HepG2 (cell line): ENCODE data around the gene ITGB2. TPM values are rescaled to one million over a fixed set of nuclear protein-coding genes. Genes with fewer than 3 reads are reported as not detected.

Experiments
- GATAD1 ChIP-seq: IDR thresholded peaks from 2 replicates; pipeline ENCODE4 v1.6.1; 2016; ENCODE audit warnings: missing genetic modification reagents, missing compliant biosample characterization
- IRF2 ChIP-seq: IDR thresholded peaks from 2 replicates; pipeline ENCODE4 v1.6.1; 2018; ENCODE audit warnings: missing genetic modification reagents, missing compliant biosample characterization
- KDM2A ChIP-seq: sonication (generic); formaldehyde crosslinking; IDR thresholded peaks from 2 replicates; pipeline ENCODE4 v1.4.0; 2020; ENCODE audit warnings: low read depth, missing genetic modification reagents, borderline replicate concordance
- KLF12 ChIP-seq: sonication (generic); formaldehyde crosslinking; IDR thresholded peaks from 2 replicates; pipeline ENCODE4 v1.4.0; 2020; ENCODE audit warnings: missing genetic modification reagents, borderline replicate concordance
- KLF13 ChIP-seq: sonication (generic); formaldehyde crosslinking; IDR thresholded peaks from 2 replicates; pipeline ENCODE4 v1.4.0; 2020; ENCODE audit warnings: mild to moderate bottlenecking, missing genetic modification reagents
- MBNL3 ChIP-seq: fragments of 250-450 bp; sonication (Bioruptor Pico); conservative IDR thresholded peaks from 2 replicates; pipeline ENCODE4 v1.8.0; 2022; ENCODE audit warnings: mild to moderate bottlenecking, inconsistent platforms
- MTA1 ChIP-seq: sonication (generic); formaldehyde crosslinking; IDR thresholded peaks from 2 replicates; pipeline ENCODE4 v1.4.0; 2020; ENCODE audit warnings: missing genetic modification reagents, mild to moderate bottlenecking, borderline replicate concordance
- RARA ChIP-seq: IDR thresholded peaks from 2 replicates; pipeline ENCODE4 v1.6.1; 2016; ENCODE audit warnings: missing genetic modification reagents, missing compliant biosample characterization
- SIX4 ChIP-seq: sonication (generic); formaldehyde crosslinking; IDR thresholded peaks from 2 replicates; pipeline ENCODE4 v1.4.0; 2020; ENCODE audit warnings: missing genetic modification reagents
- TAF15 ChIP-seq: fragments of 200-400 bp; formaldehyde crosslinking; IDR thresholded peaks from one replicate; pipeline ENCODE4 v1.6.1; 2018; ENCODE audit warnings: mild to moderate bottlenecking, low read depth, low read length; ENCODE audit not compliant: poor library complexity, severe bottlenecking
- U2AF1 ChIP-seq: fragments of 200-400 bp; formaldehyde crosslinking; optimal IDR thresholded peaks from 2 replicates; pipeline ENCODE3; 2017; ENCODE audit warnings: mild to moderate bottlenecking, low read depth, low read length
- XBP1 ChIP-seq: sonication (generic); formaldehyde crosslinking; IDR thresholded peaks from 2 replicates; pipeline ENCODE4 v1.5.0; 2020; ENCODE audit warnings: missing genetic modification reagents
- ZNF430 ChIP-seq: sonication (generic); formaldehyde crosslinking; IDR thresholded peaks from 2 replicates; pipeline ENCODE4 v1.9.0; 2021; ENCODE audit warnings: mild to moderate bottlenecking, missing genetic modification reagents
- ZNF496 ChIP-seq: sonication (generic); formaldehyde crosslinking; IDR thresholded peaks from 2 replicates; pipeline ENCODE4 v1.8.1; 2023; ENCODE audit warnings: mild to moderate bottlenecking, moderate library complexity, missing genetic modification reagents; ENCODE audit not compliant: insufficient replicate concordance
- ZNF570 ChIP-seq: sonication (generic); formaldehyde crosslinking; IDR thresholded peaks from 2 replicates; pipeline ENCODE4 v1.4.0; 2020; ENCODE audit warnings: mild to moderate bottlenecking, missing genetic modification reagents, borderline replicate concordance
- ZNF616 ChIP-seq: sonication (generic); formaldehyde crosslinking; IDR thresholded peaks from 2 replicates; pipeline ENCODE4 v1.5.0; 2020; ENCODE audit warnings: low read depth, mild to moderate bottlenecking, missing genetic modification reagents
- ZNF619 ChIP-seq: sonication (generic); formaldehyde crosslinking; IDR thresholded peaks from 2 replicates; pipeline ENCODE4 v1.4.0; 2020; ENCODE audit warnings: mild to moderate bottlenecking, missing genetic modification reagents
- polyA plus RNA-seq, 8 experiments: library from polyadenylated mRNA; depleted of rRNA in 3 of 8; stranded (reverse) in 7 of 8; unstranded in 1 of 8; fragments of >200 nt; fragmentation: Illumina TruSeq in 4 of 8; extraction: Trizol in 4 of 8; gene quantifications; 2 replicates each; pipeline versions ENCODE4 v1.2.1 to v1.2.3, GENCODE V29; 2011 to 2016; ENCODE audit warnings: low read depth in 4 of 8, missing spikeins in 1 of 8, mixed read lengths in 1 of 8; ENCODE audit not compliant: insufficient read depth in 1 of 8
- total RNA-seq, 5 experiments: library from RNA; depleted of rRNA; stranded (reverse); fragments of >200 nt; fragmentation: Illumina TruSeq; extraction: Trizol; gene quantifications; 2 replicates each; pipeline ENCODE4 v1.2.3, GENCODE V29; 2016; ENCODE audit warnings: low read depth in 1 of 5
- TF ChIP-seq, protein P1 (sequence below): sonication (generic); formaldehyde crosslinking; IDR thresholded peaks from 2 replicates; pipeline ENCODE4 v1.5.1; 2020; ENCODE audit warnings: missing genetic modification reagents, mild to moderate bottlenecking, borderline replicate concordance
- TF ChIP-seq, protein P2 (sequence below): sonication (generic); formaldehyde crosslinking; IDR thresholded peaks from 2 replicates; pipeline ENCODE4 v1.5.1; 2020; ENCODE audit warnings: mild to moderate bottlenecking, missing genetic modification reagents, borderline replicate concordance
- TF ChIP-seq, protein P3 (sequence below): sonication (generic); formaldehyde crosslinking; IDR thresholded peaks from 2 replicates; pipeline ENCODE4 v1.5.0; 2020; ENCODE audit warnings: missing genetic modification reagents
- TF ChIP-seq, protein P4 (sequence below): sonication (generic); formaldehyde crosslinking; IDR thresholded peaks from 2 replicates; pipeline ENCODE4 v1.8.1; 2023; ENCODE audit warnings: missing genetic modification reagents, inconsistent platforms, borderline replicate concordance
- TF ChIP-seq, protein P5 (sequence below): sonication (generic); formaldehyde crosslinking; IDR thresholded peaks from 2 replicates; pipeline ENCODE4 v1.5.0; 2020; ENCODE audit warnings: mild to moderate bottlenecking, missing genetic modification reagents, moderate library complexity

ITGB2 gene
- total and polyA plus RNA-seq, 2 of the 13 experiments (the other 11 are each of a cell fraction or from before 2014, with no cell fraction given): 4.2 to 18.0 TPM

DNA sequence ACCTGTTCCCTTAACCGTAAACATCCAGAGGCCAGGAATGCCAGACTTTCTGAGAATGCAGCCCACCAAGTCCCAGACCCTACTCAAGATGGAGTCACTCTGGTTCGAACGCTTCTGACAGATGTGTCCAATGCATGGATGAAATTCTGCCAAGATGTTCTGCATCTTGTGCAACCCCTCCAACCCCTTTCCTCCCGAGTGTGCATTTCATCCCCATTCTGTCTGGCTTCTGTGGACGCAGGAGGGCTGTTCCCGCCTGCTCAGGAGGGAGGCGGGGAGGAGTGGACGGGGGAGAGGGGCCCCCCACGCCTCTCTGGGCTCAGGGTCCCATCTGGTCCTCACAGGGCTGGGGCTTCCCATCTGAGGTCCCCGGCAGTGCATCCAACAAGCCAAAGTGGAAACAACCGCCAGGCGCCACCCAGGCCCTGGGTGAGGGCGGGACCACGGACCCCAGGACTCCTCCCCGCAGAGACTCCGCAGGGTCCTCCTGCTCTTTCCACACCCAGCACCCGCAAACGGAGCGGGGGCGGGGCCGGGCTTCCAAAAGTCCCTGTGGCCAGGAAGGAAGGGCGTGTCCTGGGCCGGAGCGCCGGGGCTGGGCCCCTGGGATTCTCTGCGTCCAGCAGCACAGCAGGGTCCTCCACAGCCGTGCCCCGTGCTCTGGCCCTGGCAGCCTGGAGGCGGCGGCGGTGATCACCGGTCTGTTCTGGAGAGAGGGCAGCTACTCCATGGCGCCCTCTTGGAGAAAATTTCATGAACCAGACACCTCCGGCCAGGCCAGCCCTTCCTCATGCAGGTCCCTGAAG, 75.1 kb downstream of the ITGB2 start (continued):
- TF ChIP-seq, protein P1, sequence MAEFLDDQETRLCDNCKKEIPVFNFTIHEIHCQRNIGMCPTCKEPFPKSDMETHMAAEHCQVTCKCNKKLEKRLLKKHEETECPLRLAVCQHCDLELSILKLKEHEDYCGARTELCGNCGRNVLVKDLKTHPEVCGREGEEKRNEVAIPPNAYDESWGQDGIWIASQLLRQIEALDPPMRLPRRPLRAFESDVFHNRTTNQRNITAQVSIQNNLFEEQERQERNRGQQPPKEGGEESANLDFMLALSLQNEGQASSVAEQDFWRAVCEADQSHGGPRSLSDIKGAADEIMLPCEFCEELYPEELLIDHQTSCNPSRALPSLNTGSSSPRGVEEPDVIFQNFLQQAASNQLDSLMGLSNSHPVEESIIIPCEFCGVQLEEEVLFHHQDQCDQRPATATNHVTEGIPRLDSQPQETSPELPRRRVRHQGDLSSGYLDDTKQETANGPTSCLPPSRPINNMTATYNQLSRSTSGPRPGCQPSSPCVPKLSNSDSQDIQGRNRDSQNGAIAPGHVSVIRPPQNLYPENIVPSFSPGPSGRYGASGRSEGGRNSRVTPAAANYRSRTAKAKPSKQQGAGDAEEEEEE: no peak
- TF ChIP-seq, protein P2, sequence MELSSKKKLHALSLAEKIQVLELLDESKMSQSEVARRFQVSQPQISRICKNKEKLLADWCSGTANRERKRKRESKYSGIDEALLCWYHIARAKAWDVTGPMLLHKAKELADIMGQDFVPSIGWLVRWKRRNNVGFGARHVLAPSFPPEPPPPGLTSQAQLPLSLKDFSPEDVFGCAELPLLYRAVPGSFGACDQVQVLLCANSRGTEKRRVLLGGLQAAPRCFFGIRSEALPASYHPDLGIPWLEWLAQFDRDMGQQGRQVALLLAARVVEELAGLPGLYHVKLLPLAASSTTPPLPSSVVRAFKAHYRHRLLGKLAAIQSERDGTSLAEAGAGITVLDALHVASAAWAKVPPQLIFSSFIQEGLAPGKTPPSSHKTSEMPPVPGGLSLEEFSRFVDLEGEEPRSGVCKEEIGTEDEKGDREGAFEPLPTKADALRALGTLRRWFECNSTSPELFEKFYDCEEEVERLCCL (CRISPR knock-in tag): no peak
- TF ChIP-seq TAF15 (peak; percentile 91), ZNF430 (CRISPR knock-in tag) (no peak), KLF12 (CRISPR knock-in tag) (0 out of 2 replicates have a peak, but pooled peaks have one; percentile 58), ZNF616 (CRISPR knock-in tag) (no peak), KDM2A (CRISPR knock-in tag) (peak; percentile 69), KLF13 (CRISPR knock-in tag) (no peak), SIX4 (no peak), GATAD1 (CRISPR knock-in tag) (peak; percentile 40; the same call in 1 of the 2 replicates), ZNF496 (CRISPR knock-in tag) (no peak), XBP1 (no peak), RARA (CRISPR knock-in tag) (no peak), MTA1 (peak; percentile 62; the same call in 1 of the 2 replicates), MBNL3 (no peak), ZNF570 (CRISPR knock-in tag) (no peak), IRF2 (CRISPR knock-in tag) (0 out of 2 replicates have a peak, but pooled peaks have one; percentile 13), U2AF1 (no peak), ZNF619 (no peak)
- TF ChIP-seq, protein P3, sequence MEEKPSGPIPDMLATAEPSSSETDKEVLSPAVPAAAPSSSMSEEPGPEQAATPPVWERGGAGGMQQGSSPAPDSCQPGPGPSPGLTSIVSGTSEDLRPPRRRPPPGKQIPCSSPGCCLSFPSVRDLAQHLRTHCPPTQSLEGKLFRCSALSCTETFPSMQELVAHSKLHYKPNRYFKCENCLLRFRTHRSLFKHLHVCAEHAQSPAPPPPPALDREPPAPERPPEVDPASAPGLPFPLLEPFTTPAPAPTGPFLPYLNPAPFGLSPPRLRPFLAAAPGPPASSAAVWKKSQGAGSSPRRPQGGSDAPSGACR: no peak
- TF ChIP-seq, protein P4, sequence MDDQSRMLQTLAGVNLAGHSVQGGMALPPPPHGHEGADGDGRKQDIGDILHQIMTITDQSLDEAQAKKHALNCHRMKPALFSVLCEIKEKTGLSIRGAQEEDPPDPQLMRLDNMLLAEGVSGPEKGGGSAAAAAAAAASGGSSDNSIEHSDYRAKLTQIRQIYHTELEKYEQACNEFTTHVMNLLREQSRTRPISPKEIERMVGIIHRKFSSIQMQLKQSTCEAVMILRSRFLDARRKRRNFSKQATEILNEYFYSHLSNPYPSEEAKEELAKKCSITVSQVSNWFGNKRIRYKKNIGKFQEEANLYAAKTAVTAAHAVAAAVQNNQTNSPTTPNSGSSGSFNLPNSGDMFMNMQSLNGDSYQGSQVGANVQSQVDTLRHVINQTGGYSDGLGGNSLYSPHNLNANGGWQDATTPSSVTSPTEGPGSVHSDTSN (CRISPR knock-in tag): no peak
- TF ChIP-seq, protein P5, sequence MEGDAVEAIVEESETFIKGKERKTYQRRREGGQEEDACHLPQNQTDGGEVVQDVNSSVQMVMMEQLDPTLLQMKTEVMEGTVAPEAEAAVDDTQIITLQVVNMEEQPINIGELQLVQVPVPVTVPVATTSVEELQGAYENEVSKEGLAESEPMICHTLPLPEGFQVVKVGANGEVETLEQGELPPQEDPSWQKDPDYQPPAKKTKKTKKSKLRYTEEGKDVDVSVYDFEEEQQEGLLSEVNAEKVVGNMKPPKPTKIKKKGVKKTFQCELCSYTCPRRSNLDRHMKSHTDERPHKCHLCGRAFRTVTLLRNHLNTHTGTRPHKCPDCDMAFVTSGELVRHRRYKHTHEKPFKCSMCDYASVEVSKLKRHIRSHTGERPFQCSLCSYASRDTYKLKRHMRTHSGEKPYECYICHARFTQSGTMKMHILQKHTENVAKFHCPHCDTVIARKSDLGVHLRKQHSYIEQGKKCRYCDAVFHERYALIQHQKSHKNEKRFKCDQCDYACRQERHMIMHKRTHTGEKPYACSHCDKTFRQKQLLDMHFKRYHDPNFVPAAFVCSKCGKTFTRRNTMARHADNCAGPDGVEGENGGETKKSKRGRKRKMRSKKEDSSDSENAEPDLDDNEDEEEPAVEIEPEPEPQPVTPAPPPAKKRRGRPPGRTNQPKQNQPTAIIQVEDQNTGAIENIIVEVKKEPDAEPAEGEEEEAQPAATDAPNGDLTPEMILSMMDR (CRISPR knock-in tag): peak; percentile 54
